Fibroblast of the conjunctiva (primary cell): Measurements from ENCODE around the gene NEUROD2.
A peak's percentile ranks its signal among the peaks of the same experiment; 100 is the strongest.

ENCODE experiments used
- DNase-seq: peaks from one replicate; pipeline ENCODE4 v3.0.0-alpha.2; 2010; ENCODE audit warnings: low read depth

Gene NEUROD2

DNA sequence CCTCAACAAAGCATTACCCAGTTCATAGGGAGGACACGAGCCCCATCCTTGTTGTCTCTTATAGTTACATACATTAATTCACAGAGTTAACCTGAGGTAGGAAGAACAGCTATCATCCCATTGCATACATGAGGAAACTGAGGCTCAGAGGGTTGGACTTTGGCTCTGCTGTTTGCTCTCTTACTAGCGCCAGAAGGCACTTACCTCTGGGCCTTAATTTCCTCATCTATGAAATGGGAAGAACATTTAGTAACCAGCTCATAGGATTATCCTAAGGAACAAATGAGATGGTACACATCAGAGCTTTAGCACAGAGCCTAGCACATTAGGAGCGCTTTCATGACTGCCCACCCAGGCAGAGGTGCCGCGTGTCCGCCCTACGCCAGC is 27.6 kb downstream of the NEUROD2 start:
- no peak for DNase-seq

DNA sequence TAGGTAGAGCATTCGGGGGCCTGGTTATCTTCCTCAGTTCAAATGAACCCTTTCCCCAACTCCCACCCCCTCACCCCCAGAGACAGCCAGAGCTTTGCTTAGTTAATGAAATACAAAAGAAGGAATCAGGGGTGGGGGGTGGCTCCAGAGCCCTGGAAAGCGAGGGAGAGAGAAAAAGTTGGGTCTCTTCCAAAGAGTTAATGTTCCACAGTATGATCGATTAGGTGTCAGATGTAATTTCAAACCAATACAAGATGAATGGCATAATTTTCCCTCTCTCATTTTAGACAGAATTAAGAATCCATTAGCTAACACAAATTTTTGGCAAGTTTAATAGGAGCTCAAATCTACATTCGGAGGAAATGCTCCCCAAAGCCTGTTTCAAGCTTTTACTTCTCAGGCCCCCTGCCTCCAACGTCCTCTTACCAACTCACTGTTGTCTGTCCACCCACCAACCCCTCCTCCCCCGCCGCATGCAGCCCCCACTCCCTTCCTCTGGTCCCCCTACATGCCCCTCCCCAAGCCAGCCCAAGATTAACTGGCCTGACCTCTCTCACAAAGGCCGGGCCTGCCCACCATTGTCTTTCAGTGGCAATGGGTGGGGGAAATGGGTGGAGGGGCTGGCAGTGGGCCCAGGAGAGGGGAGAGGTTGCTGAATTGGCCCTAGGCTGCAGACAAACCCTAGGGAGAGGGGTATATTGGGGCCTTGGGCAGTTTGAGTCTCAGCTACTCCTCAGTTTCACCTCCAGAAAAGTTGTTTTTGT is 28.2 kb downstream of the NEUROD2 start:
- DNase-seq: no peak

DNA sequence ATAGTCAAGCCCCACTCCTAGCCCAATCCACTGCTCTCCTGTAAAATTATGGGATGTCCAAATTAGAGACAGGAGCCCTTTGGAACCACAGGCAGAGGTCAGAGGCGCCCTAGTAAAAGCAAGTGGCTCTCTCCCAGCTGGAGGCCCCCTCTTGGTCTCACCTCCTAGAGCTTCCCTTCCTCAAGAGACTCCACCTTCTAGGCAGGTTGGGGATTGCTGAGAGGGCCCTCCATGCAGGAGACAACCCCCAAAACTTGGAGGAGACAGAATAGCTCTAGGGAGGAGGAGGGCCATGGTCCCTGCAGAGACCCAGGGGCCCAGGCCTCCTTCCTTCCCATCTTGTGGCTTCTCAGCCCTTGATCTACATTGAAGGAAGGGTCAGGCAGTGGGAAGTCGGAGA is 29.4 kb downstream of the NEUROD2 start:
- DNase-seq: no peak

- no peak for DNase-seq
Measured at GRCh38 chr17:39576187-39576586, 31.5 kb downstream of the NEUROD2 start.

GRCh38 chr17:39573447-39574298 is 34.0 kb downstream of the NEUROD2 start:
- DNase-seq: peak; percentile 23

- no peak for DNase-seq
Measured at GRCh38 chr17:39572121-39572520, 35.6 kb downstream of the NEUROD2 start.

DNA sequence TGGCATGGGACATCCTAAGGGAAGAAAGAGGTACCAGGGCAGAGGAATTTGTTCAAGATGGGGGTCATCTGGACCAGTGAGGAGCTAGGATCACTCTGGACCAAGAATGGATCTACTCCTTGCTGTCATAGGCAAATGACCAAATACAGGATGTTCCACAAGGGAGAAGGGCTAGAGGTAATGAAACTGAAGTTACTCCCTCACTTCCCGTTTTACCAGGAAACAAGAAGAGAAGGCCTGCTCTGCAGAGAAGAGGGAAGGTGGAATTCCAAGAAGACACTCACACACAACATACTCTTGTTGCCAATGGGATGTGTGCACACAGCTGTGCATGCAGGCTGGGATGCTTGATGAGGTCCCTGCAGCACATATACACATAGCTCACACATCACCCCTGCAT is 38.6 kb downstream of the NEUROD2 start:
- no peak for DNase-seq

GRCh38 chr17:39568702-39569101 is 39.0 kb downstream of the NEUROD2 start:
- DNase-seq: no peak

- no peak for DNase-seq
Measured at GRCh38 chr17:39566094-39566850, 41.4 kb downstream of the NEUROD2 start.

GRCh38 chr17:39564211-39564848 is 43.4 kb downstream of the NEUROD2 start:
- DNase-seq: no peak

GRCh38 chr17:39563476-39563875 is 44.2 kb downstream of the NEUROD2 start:
- no peak for DNase-seq

DNA sequence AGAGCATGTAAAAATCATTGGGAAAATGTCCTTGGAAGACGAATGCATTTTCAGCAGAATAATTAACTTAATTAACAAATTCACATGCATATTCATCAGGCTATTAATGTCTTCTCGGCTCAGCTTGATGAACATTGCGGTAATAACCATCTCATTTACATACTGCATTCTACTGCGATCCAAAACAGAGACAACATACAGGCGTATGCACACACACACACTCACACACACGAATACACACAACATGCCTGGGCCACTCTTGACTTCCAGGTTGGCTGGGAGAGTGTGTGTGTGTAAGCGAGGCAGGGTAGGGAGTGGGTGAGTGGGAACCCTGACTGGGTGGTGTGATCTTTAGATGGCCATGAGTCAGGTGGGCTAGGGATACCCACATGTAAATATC is 44.7 kb downstream of the NEUROD2 start:
- no peak for DNase-seq

GRCh38 chr17:39562395-39562794 is 45.3 kb downstream of the NEUROD2 start:
- DNase-seq: no peak

GRCh38 chr17:39556423-39556822 is 51.3 kb downstream of the NEUROD2 start:
- no peak for DNase-seq

GRCh38 chr17:39555368-39555767 is 52.4 kb downstream of the NEUROD2 start:
- no peak for DNase-seq
